Nephron (organoid): Measurements from ENCODE around the gene BLOC1S3.

ENCODE experiments used
- H3K27ac Mint-ChIP-seq, 3 experiments: 2 replicates each; pipeline ENCODE4 v1.8.0; 2020; ENCODE audit warnings: mixed read lengths in 3 of 3, mild to moderate bottlenecking in 2 of 3, moderate library complexity in 1 of 3
- H3K27me3 Mint-ChIP-seq: 2 replicates; pipeline ENCODE4 v1.8.0; 2021; ENCODE audit warnings: low read depth, mild to moderate bottlenecking, moderate library complexity, mixed read lengths
- H3K36me3 Mint-ChIP-seq: 2 replicates; pipeline ENCODE4 v1.8.0; 2020; ENCODE audit warnings: low read depth, mixed read lengths
- H3K4me1 Mint-ChIP-seq: 2 replicates; pipeline ENCODE4 v1.8.0; 2020; ENCODE audit warnings: mixed read lengths
- H3K4me3 Mint-ChIP-seq, 3 experiments: 2 replicates each; pipeline ENCODE4 v1.8.0; 2020; ENCODE audit warnings: mild to moderate bottlenecking in 3 of 3, mixed read lengths in 3 of 3, moderate library complexity in 2 of 3
- H3K9me3 Mint-ChIP-seq: 2 replicates; pipeline ENCODE4 v1.8.0; 2020; ENCODE audit warnings: mixed read lengths
- TF ChIP-seq, protein P1 (sequence below), 3 experiments: fragments of 200-600 bp; sonication (generic); IDR thresholded peaks; one replicate each; pipeline ENCODE4 v1.5.0; 2021; ENCODE audit warnings: antibody characterized with exemption in 3 of 3; ENCODE audit not compliant: unreplicated experiment in 3 of 3

BLOC1S3 gene

GRCh38 chr19:45178262-45179071, at the start of gene BLOC1S3:
TSS of gene BLOC1S3 (plus strand) at chr19:45178784. CDS start at chr19:45179297, 513 bp downstream.
- Mint-ChIP-seq H3K27ac (peak within 1 kb of the TSS; percentile 31 to 88 (median 71)), H3K4me3 (peak within 1 kb of the TSS; percentile 89 to 91 (median 90)), H3K36me3 (peaks cover 4% of the 10 kb centered on the region), H3K9me3 (no peaks in the 10 kb centered on the region), H3K4me1 (peaks cover 19% of the 10 kb centered on the region), H3K27me3 (no peaks in the 10 kb centered on the region)
- TF ChIP-seq, protein P1, sequence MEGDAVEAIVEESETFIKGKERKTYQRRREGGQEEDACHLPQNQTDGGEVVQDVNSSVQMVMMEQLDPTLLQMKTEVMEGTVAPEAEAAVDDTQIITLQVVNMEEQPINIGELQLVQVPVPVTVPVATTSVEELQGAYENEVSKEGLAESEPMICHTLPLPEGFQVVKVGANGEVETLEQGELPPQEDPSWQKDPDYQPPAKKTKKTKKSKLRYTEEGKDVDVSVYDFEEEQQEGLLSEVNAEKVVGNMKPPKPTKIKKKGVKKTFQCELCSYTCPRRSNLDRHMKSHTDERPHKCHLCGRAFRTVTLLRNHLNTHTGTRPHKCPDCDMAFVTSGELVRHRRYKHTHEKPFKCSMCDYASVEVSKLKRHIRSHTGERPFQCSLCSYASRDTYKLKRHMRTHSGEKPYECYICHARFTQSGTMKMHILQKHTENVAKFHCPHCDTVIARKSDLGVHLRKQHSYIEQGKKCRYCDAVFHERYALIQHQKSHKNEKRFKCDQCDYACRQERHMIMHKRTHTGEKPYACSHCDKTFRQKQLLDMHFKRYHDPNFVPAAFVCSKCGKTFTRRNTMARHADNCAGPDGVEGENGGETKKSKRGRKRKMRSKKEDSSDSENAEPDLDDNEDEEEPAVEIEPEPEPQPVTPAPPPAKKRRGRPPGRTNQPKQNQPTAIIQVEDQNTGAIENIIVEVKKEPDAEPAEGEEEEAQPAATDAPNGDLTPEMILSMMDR (IDR thresholded peaks at IDR 0.05; ENCODE audit: unreplicated experiment in 3 of 3): peak in 2 of 3 experiments; percentile 25 to 48

- H3K4me3 Mint-ChIP-seq: no peak overlapping the region
- H3K27me3 Mint-ChIP-seq: no peaks in the 10 kb centered on the region
- TF ChIP-seq, protein P1 (IDR thresholded peaks at IDR 0.05; ENCODE audit: unreplicated experiment in 3 of 3): no peak
- no peak overlapping the region for H3K27ac Mint-ChIP-seq
- peaks cover 5% of the 10 kb centered on the region for H3K4me1 Mint-ChIP-seq
- H3K36me3 Mint-ChIP-seq: no peaks in the 10 kb centered on the region
- no peaks in the 10 kb centered on the region for H3K9me3 Mint-ChIP-seq
Observed at GRCh38 chr19:45128806-45129205, 49.8 kb upstream of the BLOC1S3 start.

- Mint-ChIP-seq H3K36me3 (no peaks in the 10 kb centered on the region), H3K27me3 (no peaks in the 10 kb centered on the region), H3K4me1 (peaks cover 7% of the 10 kb centered on the region), H3K4me3 (no peak overlapping the region), H3K27ac (no peak overlapping the region), H3K9me3 (no peaks in the 10 kb centered on the region)
- TF ChIP-seq, protein P1 (IDR thresholded peaks at IDR 0.05; ENCODE audit: unreplicated experiment in 3 of 3): no peak
Observed at GRCh38 chr19:45130236-45130635, 48.3 kb upstream of the BLOC1S3 start.

- TF ChIP-seq, protein P1 (IDR thresholded peaks at IDR 0.05; ENCODE audit: unreplicated experiment in 3 of 3): no peak
- peaks cover 7% of the 10 kb centered on the region for H3K4me1 Mint-ChIP-seq
- H3K27ac Mint-ChIP-seq: no peak overlapping the region
- no peaks in the 10 kb centered on the region for H3K27me3 Mint-ChIP-seq
- no peaks in the 10 kb centered on the region for H3K36me3 Mint-ChIP-seq
- no peak overlapping the region for H3K4me3 Mint-ChIP-seq
- no peaks in the 10 kb centered on the region for H3K9me3 Mint-ChIP-seq
Observed at GRCh38 chr19:45130888-45131615, 47.5 kb upstream of the BLOC1S3 start.

DNA sequence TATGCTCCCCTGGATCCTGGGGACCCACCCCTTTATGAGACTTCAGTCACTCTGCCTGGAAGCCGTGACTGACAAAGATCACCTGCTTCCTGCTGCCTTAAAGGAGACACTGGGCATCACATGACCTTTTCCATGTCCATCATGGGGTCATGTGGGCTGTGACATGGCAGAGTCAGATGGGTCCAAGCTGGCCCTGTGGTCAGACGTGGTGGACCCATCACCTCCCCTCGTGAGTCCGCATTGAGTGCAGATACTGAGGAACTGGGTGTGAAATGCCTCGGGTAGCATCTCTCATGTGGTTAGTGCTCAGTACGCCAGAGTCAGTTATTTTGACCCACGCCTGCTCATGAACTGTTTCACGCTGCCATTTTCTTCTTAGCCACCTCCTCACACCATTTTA, 44.9 kb upstream of the BLOC1S3 start:
- Mint-ChIP-seq H3K36me3 (no peaks in the 10 kb centered on the region), H3K4me1 (peaks cover 22% of the 10 kb centered on the region), H3K9me3 (no peaks in the 10 kb centered on the region), H3K27me3 (no peaks in the 10 kb centered on the region), H3K27ac (no peak overlapping the region), H3K4me3 (no peak overlapping the region)
- TF ChIP-seq, protein P1 (IDR thresholded peaks at IDR 0.05; ENCODE audit: unreplicated experiment in 3 of 3): no peak
